Stimulated activated CD4-positive, alpha-beta T cell treated with anti-CD3 and anti-CD28 coated beads, TNF-alpha, amount 100 ng/mL, for 48 hours (primary cell): ENCODE measurements around the gene SLC66A1.

Source experiments
- DNase-seq, 3 donors: peaks; one replicate each; pipeline ENCODE4 v3.0.0-alpha.2; 2020; ENCODE audit warnings: low read depth in 3 of 3

The SLC66A1 gene

DNA sequence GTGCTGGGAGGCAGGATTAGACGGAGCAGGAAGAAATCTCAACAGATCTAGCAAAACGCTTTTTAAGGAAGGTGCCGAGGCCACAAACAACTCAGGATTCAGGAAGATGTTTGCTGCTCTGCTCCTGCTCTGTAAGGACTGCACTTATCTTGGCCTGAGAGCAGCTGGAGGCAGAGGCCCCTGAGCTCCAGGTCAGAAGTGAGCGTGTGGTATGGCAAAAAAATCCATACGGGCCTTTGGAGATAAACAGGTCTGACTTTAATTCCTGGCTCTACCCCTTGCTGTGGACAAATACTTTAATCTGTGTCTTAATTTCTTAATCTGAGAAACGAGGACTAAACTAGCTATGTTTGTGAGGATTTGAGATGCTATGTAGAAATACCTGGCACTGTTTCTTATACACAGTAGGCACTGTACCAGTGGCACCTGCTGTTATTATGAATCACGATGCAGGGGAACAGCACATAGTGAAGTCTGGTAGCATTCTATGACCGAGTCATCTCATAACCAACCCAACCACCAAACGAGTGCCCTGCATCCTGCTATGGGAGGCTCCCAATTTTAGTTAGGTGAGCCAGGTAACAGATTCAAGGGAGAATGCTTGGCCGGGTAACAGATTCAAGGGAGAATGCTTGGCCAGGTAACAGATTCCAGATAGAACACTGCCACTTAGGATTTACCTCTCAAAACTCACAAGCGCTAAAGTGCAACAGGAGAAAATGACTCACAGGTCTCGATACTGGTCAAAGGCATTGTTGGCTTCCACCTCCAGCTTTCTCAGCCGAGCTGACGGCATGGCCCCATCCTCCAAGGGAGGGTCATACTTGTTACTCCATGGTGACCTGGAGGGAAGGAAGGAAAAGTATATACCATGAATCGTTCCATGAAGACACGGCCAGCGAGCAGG lies 65.9 kb downstream of the SLC66A1 start:
- peak in 1 of 3 donors; percentile 20 for DNase-seq
